Measurements from ENCODE around the gene MIDN. TPM values are rescaled to one million over a fixed set of nuclear protein-coding genes. Genes with fewer than 3 reads are reported as not detected.
"Not testable (repeated sequence)": the region's sequence is repeated elsewhere in the genome, so short reads cannot be mapped to it uniquely, and the experiment has no call there.

Gene MIDN
- total RNA-seq, 1 donor from 2014 or later = 15.3 TPM

DNA sequence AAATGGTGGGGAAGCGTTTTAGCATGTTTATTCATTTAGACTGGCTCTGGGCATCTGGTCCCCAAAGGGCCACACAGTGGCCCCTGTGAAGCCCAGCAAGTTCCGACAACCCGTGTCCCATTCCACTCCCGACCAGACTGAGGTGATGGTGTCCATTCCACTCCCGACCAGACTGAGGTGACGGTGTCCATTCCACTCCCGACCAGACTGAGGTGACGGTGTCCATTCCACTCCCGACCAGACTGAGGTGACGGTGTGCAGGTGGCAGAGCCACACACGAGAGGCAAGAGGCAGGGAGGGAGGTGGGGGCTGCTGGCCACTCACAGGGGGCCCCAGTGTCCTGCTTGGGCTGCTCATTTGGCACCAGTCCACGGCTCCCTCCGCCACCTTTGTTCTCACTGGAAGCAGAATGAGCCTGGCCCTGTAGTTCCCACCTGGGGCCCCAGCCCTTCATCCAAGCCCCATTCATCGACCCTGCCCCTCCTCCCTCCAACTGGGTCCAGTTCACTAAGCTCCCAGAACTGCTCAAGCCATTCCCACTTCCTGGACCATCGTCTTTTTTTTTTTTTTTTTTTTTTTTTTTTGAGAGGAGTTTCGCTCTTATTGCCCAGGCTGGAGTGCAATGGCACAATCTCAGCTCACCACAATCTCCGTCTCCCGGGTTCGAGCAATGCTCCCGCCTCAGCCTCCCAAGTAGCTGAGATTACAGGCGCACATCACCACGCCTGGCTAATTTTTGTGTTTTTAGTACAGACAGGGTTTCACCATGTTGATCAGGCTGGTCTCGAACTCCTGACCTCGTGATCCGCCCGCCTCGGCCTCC is 1.9 kb upstream of the MIDN start:
- not testable (repeated sequence) for DNase-seq

DNA sequence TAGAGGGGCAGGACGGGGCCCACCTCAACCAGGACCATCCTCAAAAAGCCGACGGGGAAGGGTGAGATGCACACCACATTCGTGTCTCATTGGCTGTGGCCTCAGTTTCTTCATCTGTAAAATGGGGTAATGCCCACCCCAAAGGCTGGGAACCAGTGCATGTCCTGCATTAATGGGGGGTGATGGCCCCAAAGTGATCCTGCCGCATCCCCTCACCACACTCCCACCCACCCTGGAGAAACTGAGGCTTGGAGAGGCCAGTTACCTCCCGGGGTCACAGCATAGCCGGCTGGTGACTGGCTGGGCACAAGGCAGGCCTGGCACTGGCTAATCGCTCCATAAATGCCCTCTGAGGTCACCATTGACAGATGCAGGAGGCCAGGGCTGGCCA is 640 bp upstream of the MIDN start:
- DNase-seq = no peak

GRCh38 chr19:1248786-1249297 is 459 bp downstream of the MIDN start:
- DNase-seq = peak; percentile 43

DNA sequence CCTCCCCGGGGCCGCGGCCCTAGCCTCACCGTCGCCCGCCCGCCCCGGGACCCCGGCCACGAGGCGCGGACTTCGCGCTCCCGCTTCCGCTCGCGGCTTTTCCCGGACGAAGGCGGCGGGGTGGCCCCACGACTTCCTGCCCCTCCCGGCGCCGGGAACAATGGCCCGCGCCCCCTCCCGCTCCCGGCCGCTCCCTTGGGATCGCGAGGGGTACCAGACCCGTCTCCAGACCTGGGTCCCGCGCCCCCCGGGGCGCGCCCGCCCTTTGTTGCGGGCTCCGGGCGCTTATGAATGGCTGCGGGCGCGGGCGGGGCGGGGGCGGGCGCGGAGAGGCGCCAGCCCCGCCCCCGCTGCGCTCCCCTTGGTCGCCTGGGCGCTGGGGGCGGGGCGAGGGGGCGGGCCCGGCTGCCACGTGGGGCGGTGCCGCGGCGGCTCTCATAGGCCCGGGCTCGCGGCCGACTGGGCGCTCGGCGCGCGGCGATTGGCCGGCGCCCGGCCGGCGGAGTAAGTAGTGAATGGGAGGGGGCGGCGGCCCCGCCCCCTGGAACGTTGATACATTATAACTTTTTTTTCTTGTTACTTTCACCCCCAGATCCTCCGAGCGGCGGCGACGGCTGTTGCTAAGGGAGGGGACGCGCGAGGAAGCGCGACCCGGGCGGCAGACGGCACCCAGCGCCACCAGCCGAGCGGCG is 1.1 kb downstream of the MIDN start:
- DNase-seq = peak; percentile 86

GRCh38 chr19:1249990-1250436 is 1.6 kb downstream of the MIDN start:
- no peak for DNase-seq

GRCh38 chr19:1250437-1251260 is 2.3 kb downstream of the MIDN start:
- peak; percentile 48 for DNase-seq

DNA sequence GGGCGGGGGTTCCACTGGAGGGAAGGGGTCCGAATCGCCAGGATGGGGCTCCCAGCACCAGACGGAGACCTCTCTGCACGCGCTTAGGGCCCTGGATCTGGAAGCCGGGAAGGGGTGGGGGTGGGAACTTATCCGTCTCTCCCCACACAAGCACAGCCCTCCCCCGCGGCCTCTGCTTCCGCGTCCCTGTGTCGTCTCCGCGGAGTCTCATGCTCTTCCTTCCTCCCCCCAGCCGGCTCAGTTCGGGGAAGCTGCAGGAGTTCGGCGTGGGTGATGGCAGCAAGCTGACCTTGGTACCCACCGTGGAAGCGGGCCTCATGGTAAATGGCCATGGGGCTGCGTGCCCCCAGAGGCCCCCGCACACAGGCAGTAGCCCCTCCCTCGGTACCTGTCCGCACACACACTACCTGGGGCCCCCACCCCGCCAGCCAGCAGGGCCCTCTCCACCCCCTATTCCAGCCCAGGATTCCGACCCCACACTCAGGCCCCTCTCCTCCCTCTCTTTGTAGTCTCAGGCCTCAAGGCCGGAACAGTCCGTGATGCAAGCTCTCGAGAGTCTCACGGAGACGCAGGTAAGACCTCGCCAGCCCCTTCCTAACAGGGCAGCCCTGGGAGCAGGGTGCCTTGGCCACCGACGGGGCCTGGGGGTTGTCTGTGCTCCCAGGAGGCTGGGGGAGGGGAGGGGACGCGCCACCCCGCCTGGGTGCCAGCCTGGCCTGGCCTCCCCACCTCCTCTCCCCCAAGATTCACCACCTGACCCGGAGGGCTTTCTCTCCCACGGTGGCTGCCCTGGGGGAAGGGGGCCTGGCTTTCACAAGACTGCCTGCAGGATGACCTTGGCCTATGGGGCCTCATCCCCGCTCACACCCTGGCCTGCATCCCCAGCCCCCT is 3.2 kb downstream of the MIDN start:
- DNase-seq = peak; percentile 47

GRCh38 chr19:1252221-1252820 is 3.9 kb downstream of the MIDN start:
- peak; percentile 75 for DNase-seq

DNA sequence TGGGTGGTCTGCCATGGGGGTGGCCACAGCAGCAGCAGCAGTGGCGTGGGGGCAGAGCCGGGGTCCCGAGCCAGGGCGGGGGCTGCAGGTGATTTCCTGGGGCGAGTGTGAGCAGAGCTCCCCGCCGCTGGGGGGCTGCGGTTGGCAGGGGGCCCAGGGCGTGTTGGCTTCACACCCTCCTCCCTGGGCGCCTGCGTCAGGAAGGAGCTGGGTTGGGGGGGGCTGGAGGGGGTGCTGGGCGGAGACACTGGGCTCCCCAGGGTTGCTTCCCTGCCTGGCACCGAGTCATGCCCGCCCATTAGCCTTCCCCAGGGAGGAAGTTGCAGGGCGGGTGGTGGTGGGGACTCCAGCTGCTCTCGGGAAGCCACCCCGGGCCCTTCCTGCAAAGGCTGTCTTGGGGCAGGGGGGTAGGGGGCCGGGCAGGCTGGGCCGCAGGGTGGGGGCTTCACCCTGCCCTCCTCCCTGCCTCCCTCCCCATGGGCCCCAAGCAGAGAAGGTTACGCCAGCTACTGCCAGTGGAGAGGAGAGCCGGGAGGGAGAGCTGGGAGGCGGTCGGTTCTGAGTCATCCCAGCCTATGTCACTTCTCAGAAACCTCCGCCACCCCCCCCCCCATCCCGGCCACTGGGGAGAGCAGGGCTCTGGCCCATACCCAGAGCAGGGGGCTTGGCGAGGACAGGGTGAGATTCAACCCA is 4.6 kb downstream of the MIDN start:
- peak; percentile 95 for DNase-seq

- no peak for DNase-seq
Observed at GRCh38 chr19:1253514-1254080, 5.2 kb downstream of the MIDN start.

DNA sequence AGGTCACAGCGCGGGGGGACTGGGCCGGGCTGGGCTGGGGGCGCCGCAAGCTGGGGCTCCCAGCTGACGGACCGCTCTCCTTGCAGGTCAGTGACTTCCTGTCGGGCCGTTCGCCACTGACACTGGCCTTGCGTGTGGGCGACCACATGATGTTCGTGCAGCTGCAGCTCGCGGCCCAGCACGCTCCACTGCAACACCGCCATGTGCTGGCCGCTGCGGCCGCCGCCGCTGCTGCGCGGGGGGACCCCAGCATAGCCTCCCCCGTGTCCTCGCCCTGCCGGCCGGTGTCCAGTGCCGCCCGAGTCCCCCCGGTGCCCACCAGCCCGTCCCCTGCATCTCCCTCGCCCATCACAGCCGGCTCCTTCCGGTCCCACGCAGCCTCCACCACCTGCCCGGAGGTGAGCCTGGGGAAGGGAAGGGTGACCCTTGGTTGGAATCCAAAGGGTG is 5.7 kb downstream of the MIDN start:
- DNase-seq = no peak

DNA sequence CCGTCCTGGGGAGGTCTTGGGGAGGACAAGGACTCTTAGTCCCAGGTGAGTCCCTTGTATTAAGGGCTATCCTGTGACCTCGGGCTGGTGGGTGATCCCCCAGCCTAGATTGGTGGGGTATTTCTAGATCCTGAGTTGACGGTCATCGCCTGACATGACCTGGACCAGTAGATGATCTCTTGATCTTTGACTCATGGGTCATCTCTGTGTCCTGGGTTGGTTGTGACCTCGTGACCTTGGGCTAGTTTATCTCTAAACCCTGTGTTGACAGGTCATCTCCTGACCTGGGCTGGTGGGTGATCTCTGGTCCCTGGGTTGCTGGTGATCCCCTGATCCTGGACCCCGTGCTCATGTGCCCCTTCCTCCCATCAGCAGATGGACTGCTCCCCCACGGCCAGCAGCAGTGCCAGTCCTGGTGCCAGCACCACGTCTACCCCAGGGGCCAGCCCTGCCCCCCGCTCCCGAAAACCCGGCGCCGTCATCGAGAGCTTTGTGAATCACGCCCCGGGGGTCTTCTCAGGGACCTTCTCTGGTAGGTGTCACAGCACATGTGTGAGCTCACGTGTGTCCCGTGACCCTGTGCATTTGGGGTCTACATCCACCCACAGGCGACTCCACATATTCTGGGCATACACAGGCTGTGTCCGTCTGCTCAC is 6.3 kb downstream of the MIDN start:
- DNase-seq = no peak

DNA sequence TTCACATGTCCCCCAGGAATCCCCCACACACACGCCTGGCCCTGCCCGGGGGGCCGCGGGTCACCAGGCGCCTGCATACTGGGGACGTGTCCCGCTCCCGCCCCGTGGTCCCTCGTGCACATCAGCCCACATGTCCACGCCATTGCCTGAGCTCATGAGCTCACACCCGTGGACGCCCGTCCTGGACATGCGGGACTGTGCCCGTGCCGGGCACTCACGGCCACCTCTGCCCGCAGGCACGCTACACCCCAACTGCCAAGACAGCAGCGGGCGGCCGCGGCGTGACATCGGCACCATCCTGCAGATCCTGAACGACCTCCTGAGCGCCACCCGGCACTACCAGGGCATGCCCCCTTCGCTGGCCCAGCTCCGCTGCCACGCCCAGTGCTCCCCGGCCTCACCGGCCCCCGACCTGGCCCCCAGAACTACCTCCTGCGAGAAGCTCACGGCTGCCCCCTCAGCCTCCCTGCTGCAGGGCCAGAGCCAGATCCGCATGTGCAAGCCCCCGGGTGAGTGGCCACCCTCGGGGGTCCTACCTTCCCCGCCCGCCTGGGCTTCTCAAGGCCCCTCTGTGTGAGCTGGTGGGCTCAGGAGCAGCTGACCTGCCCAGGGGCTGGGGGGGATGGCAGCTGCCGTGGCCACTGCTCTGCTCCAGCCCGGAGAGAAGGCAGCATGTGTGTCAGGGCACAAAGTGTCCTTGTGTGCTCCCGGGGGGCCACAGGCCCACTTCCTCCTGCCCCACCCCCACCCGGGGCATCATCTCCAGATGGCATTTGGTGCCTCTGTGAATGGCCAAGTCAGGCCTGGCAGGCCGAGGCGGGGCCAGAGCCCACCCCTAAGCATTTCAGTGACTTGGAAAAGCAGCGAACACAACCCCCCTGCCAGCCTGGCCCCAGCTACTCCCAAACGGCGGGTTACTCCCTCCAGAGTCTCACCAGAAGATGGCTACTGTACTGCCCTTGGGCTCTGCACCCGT is 7.1 kb downstream of the MIDN start:
- DNase-seq = peak; percentile 55

GRCh38 chr19:1256646-1257474 is 8.5 kb downstream of the MIDN start:
- no peak for DNase-seq

- no peak for DNase-seq
Observed at GRCh38 chr19:1257475-1258162, 9.2 kb downstream of the MIDN start.

GRCh38 chr19:1258163-1258492 is 9.7 kb downstream of the MIDN start:
- DNase-seq = no peak

DNA sequence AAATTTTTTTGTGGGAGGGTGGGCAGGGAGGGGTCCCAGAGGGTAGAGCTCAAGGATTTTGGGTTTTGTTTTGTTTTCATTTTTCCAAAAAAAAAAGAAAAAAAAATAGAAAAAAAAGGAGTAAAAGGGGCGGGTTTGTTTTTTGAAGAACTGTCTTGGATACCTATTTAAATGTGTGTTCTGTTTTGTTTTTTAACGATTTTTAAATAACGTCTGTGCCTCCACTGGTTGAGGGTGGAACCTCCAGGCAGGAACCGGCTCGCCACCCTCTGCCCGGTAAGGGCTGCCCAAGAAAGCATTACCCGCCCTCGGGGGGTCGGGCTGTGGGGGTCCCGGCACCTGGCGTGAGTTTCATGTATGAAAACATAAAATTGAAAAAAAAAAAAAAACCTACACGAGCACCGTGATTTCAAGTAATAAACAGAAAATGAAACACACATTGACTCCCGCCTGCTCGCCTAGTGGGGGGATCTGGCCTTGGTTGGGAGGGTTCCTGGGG is 10.4 kb downstream of the MIDN start:
- no peak for DNase-seq

Data from occipital lobe (tissue), 2 donors.